Limb (tissue), 2 donors: ENCODE measurements around the gene PRKCE.
A peak's percentile ranks its signal among the peaks of the same experiment; 100 is the strongest.

ENCODE experiments used
- DNase-seq, 2 donors: peaks; one replicate each; pipeline ENCODE4 v3.0.0-alpha.2; 2016; ENCODE audit errors: extremely low spot score in 2 of 2

PRKCE gene

GRCh38 chr2:46010223-46010924, 358.9 kb downstream of the PRKCE start:
- DNase-seq = no peak

- peak in 1 of 2 donors; percentile 67 for DNase-seq
These were observed 359.5 kb downstream of the PRKCE start for GRCh38 chr2:46010925-46011490.

GRCh38 chr2:46012618-46013240, 361.3 kb downstream of the PRKCE start:
- DNase-seq = no peak

- no peak for DNase-seq
These were observed 362.3 kb downstream of the PRKCE start for GRCh38 chr2:46013726-46014125.

- no peak for DNase-seq
These were observed 363.6 kb downstream of the PRKCE start for GRCh38 chr2:46014911-46015654.

GRCh38 chr2:46015671-46016070, 364.2 kb downstream of the PRKCE start:
- no peak for DNase-seq

GRCh38 chr2:46016091-46016490, 364.6 kb downstream of the PRKCE start:
- no peak for DNase-seq

- no peak for DNase-seq
These were observed 367.5 kb downstream of the PRKCE start for GRCh38 chr2:46018773-46019591.

- DNase-seq = no peak
These were observed 368.9 kb downstream of the PRKCE start for GRCh38 chr2:46020416-46020815.

GRCh38 chr2:46023165-46023854, 371.8 kb downstream of the PRKCE start:
- no peak for DNase-seq

- DNase-seq = no peak
These were observed 372.8 kb downstream of the PRKCE start for GRCh38 chr2:46024146-46024779.

GRCh38 chr2:46025081-46025480, 373.6 kb downstream of the PRKCE start:
- no peak for DNase-seq

- no peak for DNase-seq
These were observed 374.2 kb downstream of the PRKCE start for GRCh38 chr2:46025676-46026075.

- DNase-seq = no peak
These were observed 375.0 kb downstream of the PRKCE start for GRCh38 chr2:46026431-46026830.

GRCh38 chr2:46029332-46029811, 377.9 kb downstream of the PRKCE start:
- no peak for DNase-seq

GRCh38 chr2:46030330-46030729, 378.9 kb downstream of the PRKCE start:
- DNase-seq = no peak

- no peak for DNase-seq
These were observed 380.8 kb downstream of the PRKCE start for GRCh38 chr2:46032161-46032813.

GRCh38 chr2:46032996-46033395, 381.5 kb downstream of the PRKCE start:
- DNase-seq = no peak

- no peak for DNase-seq
These were observed 383.1 kb downstream of the PRKCE start for GRCh38 chr2:46034535-46034934.

GRCh38 chr2:46036929-46037328, 385.5 kb downstream of the PRKCE start:
- no peak for DNase-seq
